GM10248 (cell line): ENCODE results near the gene STXBP5L.

Source experiments
- CTCF ChIA-PET: fragments of 300-600 bp; sonication (Branson Sonifier 250); formaldehyde crosslinking; extraction: SDS; loops from one replicate; lab custom pipeline; 2021; ENCODE audit warnings: antibody characterized with exemption; lab: Yijun Ruan, JAX
- POLR2A ChIA-PET: fragments of 350-650 bp; sonication (Branson Sonifier 250); formaldehyde crosslinking; extraction: SDS; loops from one replicate; lab custom pipeline; 2020; ENCODE audit warnings: antibody characterized with exemption; lab: Yijun Ruan, JAX
- DNase-seq: peaks from one replicate; pipeline ENCODE4 v3.0.0; 2012; ENCODE audit errors: extremely low spot score
- CTCF ChIP-seq: IDR thresholded peaks from 2 replicates; pipeline ENCODE4 v1.5.1; 2012; ENCODE audit warnings: mild to moderate bottlenecking, low read depth; ENCODE audit errors: extremely low read depth, missing control alignments, control extremely low read depth

STXBP5L gene

DNA sequence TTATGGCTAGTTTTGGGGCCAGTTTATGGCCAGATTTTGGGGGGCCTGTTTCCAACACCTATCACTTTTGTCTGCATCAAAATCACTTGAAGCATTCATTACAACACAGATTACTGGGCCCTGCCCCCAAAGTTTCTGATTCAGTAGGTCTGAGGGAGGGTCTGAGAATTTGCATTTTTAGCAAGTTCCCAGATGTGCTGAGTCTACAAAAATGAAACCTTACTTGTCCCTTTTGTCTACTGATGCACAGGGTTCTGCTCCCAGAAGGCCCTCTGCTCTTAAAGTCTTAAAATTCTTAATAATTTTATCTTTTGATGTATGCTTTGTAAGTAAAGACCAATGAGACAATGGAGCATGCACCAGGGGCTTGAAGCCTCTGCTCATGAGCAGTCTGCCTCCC, 491.8 kb downstream of the STXBP5L start:
- no peak for TF ChIP-seq CTCF
- ChIA-PET POLR2A (no interaction called here), CTCF (no interaction called here)
- DNase-seq, result no peak

GRCh38 chr3:121405631-121406030, 497.6 kb downstream of the STXBP5L start:
- TF ChIP-seq CTCF, result no peak
- ChIA-PET POLR2A (no interaction called here), CTCF (no interaction called here)
- DNase-seq, result no peak

DNA sequence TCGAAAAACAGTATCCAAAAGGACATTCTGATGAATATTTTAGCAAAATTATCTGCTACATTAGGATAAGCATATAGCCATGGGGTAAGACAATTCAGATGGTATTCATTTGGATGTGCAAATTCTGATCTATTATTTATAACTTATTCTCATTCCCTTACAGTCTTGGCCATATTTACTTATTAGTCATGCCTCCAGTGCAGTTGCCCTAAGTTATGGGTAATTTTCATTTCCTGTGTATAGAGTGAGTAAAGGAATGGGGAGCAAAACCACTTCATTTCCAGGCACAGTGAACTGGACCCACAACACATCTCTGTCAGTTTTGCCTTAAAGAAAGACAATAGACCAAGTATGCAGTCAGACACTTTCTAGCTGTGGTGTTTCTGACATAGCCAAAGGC, 503.5 kb downstream of the STXBP5L start:
- ChIA-PET POLR2A (no interaction called here), CTCF (interaction anchor here (1.5 kb wide), 1 partner anchor 20 kb away, joined by 5 read pairs; no protein-coding TSS in a partner anchor)
- no peak for DNase-seq
- TF ChIP-seq CTCF, result no peak

- CTCF ChIA-PET, result interaction anchor here (1.8 kb wide), 1 partner anchor 16 kb away, joined by 4 read pairs; no protein-coding TSS in a partner anchor
- DNase-seq, result no peak
- TF ChIP-seq CTCF, result no peak
- POLR2A ChIA-PET, result no interaction called here
Measured at GRCh38 chr3:121414924-121415323, 506.9 kb downstream of the STXBP5L start.

GRCh38 chr3:121418182-121418581, 510.2 kb downstream of the STXBP5L start:
- POLR2A ChIA-PET, result no interaction called here
- no peak for DNase-seq
- TF ChIP-seq CTCF, result no peak
- CTCF ChIA-PET, result interaction anchor here (2.7 kb wide), 1 partner anchor 13 kb away, joined by 9 read pairs; no protein-coding TSS in a partner anchor

- ChIA-PET POLR2A (no interaction called here), CTCF (no interaction called here)
- DNase-seq, result no peak
- no peak for TF ChIP-seq CTCF
Measured at GRCh38 chr3:121424549-121424948, 516.5 kb downstream of the STXBP5L start.
